Measurements from ENCODE around the gene OR6X1.
"Not testable (repeated sequence)": the region's sequence is repeated elsewhere in the genome, so short reads cannot be mapped to it uniquely, and the experiment has no call there.

OR6X1 gene

GRCh38 chr11:123753110-123753509 is 1.2 kb downstream of the OR6X1 start:
- no peak for DNase-seq (ENCODE audit: low read depth)

- no peak for DNase-seq (ENCODE audit: low read depth)
Observed at GRCh38 chr11:123751781-123752180, 2.5 kb downstream of the OR6X1 start.

- DNase-seq (ENCODE audit: low read depth): not testable (repeated sequence)
Observed at GRCh38 chr11:123748349-123748748, 6.0 kb downstream of the OR6X1 start.

- DNase-seq (ENCODE audit: low read depth): no peak
Observed at GRCh38 chr11:123745764-123746451, 8.4 kb downstream of the OR6X1 start.

GRCh38 chr11:123742724-123743120 is 11.6 kb downstream of the OR6X1 start:
- no peak for DNase-seq (ENCODE audit: low read depth)

GRCh38 chr11:123742031-123742723 is 12.1 kb downstream of the OR6X1 start:
- no peak for DNase-seq (ENCODE audit: low read depth)

GRCh38 chr11:123741159-123742030 is 12.9 kb downstream of the OR6X1 start, which contains the start of gene ZNF202:
ZNF202 (minus strand) TSS chr11:123741660; CDS start chr11:123730888, 10,772 bp downstream.
- peak; percentile 69 for DNase-seq (ENCODE audit: low read depth)

GRCh38 chr11:123740787-123741158 is 13.5 kb downstream of the OR6X1 start:
- no peak for DNase-seq (ENCODE audit: low read depth)

GRCh38 chr11:123738374-123738773 is 15.9 kb downstream of the OR6X1 start:
- DNase-seq (ENCODE audit: low read depth): no peak

GRCh38 chr11:123736769-123737168 is 17.5 kb downstream of the OR6X1 start:
- no peak for DNase-seq (ENCODE audit: low read depth)

GRCh38 chr11:123729602-123730001 is 24.7 kb downstream of the OR6X1 start:
- DNase-seq (ENCODE audit: low read depth): peak; percentile 42

GRCh38 chr11:123725995-123726655 is 28.2 kb downstream of the OR6X1 start:
- no peak for DNase-seq (ENCODE audit: low read depth)

- DNase-seq (ENCODE audit: low read depth): no peak
Observed at GRCh38 chr11:123719452-123719851, 34.9 kb downstream of the OR6X1 start.

- DNase-seq (ENCODE audit: low read depth): no peak
Observed at GRCh38 chr11:123718469-123718868, 35.8 kb downstream of the OR6X1 start.

GRCh38 chr11:123718063-123718462 is 36.3 kb downstream of the OR6X1 start:
- DNase-seq (ENCODE audit: low read depth): no peak

GRCh38 chr11:123712627-123713026 is 41.7 kb downstream of the OR6X1 start:
- not testable (repeated sequence) for DNase-seq (ENCODE audit: low read depth)

GRCh38 chr11:123707606-123708205 is 46.6 kb downstream of the OR6X1 start:
- DNase-seq (ENCODE audit: low read depth): peak; percentile 28

GRCh38 chr11:123707206-123707605 is 47.1 kb downstream of the OR6X1 start:
- no peak for DNase-seq (ENCODE audit: low read depth)

GRCh38 chr11:123704341-123704740 is 50.0 kb downstream of the OR6X1 start:
- DNase-seq (ENCODE audit: low read depth): no peak

All from GM04504 (cell line).